Stimulated activated CD4-positive, alpha-beta T cell treated with anti-CD3 and anti-CD28 coated beads, TNF-alpha, amount 100 ng/mL, for 48 hours (primary cell): ENCODE measurements around the gene SLC35A3.
"Not testable (repeated sequence)": the region's sequence is repeated elsewhere in the genome, so short reads cannot be mapped to it uniquely, and the experiment has no call there.

Source experiments
- DNase-seq, 3 donors: peaks; one replicate each; pipeline ENCODE4 v3.0.0-alpha.2; 2020; ENCODE audit warnings: low read depth in 3 of 3

The SLC35A3 gene

GRCh38 chr1:99969729-99970621 is at the start of gene SLC35A3:
SLC35A3 (plus strand) TSS chr1:99969996; CDS start chr1:99993555, 23,559 bp downstream.
- DNase-seq: peak; percentile 67 to 72 (median 70)

GRCh38 chr1:99934801-99935200 is 35.0 kb upstream of the SLC35A3 start:
- DNase-seq: no peak

- no peak for DNase-seq
Observed at GRCh38 chr1:99935534-99935933, 34.3 kb upstream of the SLC35A3 start.

GRCh38 chr1:99936071-99936470 is 33.7 kb upstream of the SLC35A3 start:
- DNase-seq: no peak

GRCh38 chr1:99942723-99943122 is 27.1 kb upstream of the SLC35A3 start:
- DNase-seq: no peak

GRCh38 chr1:99943223-99943794 is 26.5 kb upstream of the SLC35A3 start:
- DNase-seq: no peak

- no peak for DNase-seq
Observed at GRCh38 chr1:99944192-99944591, 25.6 kb upstream of the SLC35A3 start.

- DNase-seq: no peak
Observed at GRCh38 chr1:99945174-99945573, 24.6 kb upstream of the SLC35A3 start.

- DNase-seq: no peak
Observed at GRCh38 chr1:99950486-99950885, 19.3 kb upstream of the SLC35A3 start.

- DNase-seq: no peak
Observed at GRCh38 chr1:99952522-99952921, 17.3 kb upstream of the SLC35A3 start.

GRCh38 chr1:99955375-99955774 is 14.4 kb upstream of the SLC35A3 start:
- no peak for DNase-seq

GRCh38 chr1:99956755-99957154 is 13.0 kb upstream of the SLC35A3 start:
- DNase-seq: no peak

GRCh38 chr1:99957818-99958217 is 12.0 kb upstream of the SLC35A3 start:
- no peak for DNase-seq

- DNase-seq: not testable (repeated sequence)
Observed at GRCh38 chr1:99959189-99959705, 10.5 kb upstream of the SLC35A3 start.

- not testable (repeated sequence) for DNase-seq
Observed at GRCh38 chr1:99960260-99960659, 9.5 kb upstream of the SLC35A3 start.

- no peak for DNase-seq
Observed at GRCh38 chr1:99963041-99963795, 6.6 kb upstream of the SLC35A3 start.

- no peak for DNase-seq
Observed at GRCh38 chr1:99964806-99965205, 5.0 kb upstream of the SLC35A3 start.

GRCh38 chr1:99965646-99966375 is 4.0 kb upstream of the SLC35A3 start:
- DNase-seq: no peak

GRCh38 chr1:99968214-99968613 is 1.6 kb upstream of the SLC35A3 start:
- no peak for DNase-seq

- no peak for DNase-seq
Observed at GRCh38 chr1:99969260-99969728, 502 bp upstream of the SLC35A3 start.

- no peak for DNase-seq
Observed at GRCh38 chr1:99970713-99971255, 988 bp downstream of the SLC35A3 start.
